OCI-M2 (cell line): ENCODE measurements around the gene TENT4A.

ENCODE experiments used
- DNase-seq: peaks from one replicate; lab custom pipeline; 2025; ENCODE audit not compliant: unreplicated experiment; lab: John Stamatoyannopoulos, UW

The TENT4A gene

DNA sequence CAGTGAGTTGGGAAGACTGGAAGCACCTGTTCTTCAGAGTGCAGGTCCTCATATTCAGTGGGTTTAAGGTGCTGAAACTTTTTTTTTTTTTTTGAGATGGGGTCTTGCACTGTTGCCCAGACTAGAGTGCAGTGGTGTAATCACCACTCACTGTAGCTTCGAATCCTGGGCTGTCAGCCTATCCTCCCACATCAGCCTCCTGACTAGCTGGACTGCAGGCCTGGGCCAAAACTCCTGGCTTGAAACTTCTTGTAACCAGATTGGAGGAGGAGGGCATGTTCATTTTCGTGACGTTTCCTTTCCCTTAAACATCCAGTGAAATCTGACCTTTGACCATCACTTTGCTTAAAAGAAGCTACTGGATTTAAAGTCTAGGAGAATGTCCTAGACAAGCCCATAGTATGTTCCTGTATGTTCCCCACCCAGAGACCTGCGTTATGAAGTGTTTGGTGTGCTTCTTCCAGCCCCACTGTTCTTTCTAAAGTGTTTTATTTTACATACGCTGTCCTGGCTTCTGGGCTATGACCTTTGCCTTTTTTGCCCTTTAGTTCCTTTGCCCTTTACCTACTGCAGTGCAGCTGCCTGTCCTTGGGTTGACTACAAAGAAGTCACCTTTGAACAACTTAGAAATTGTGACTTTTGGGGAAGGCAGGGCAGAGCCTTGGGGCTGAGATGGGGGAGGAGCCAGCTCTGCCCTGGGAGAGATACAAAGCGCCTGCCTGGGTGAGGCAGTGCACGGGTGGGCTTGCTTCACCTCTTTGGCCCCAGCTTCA lies 18.4 kb downstream of the TENT4A start:
- no peak for DNase-seq

GRCh38 chr5:6732634-6733410 lies 19.6 kb downstream of the TENT4A start:
- no peak for DNase-seq

DNA sequence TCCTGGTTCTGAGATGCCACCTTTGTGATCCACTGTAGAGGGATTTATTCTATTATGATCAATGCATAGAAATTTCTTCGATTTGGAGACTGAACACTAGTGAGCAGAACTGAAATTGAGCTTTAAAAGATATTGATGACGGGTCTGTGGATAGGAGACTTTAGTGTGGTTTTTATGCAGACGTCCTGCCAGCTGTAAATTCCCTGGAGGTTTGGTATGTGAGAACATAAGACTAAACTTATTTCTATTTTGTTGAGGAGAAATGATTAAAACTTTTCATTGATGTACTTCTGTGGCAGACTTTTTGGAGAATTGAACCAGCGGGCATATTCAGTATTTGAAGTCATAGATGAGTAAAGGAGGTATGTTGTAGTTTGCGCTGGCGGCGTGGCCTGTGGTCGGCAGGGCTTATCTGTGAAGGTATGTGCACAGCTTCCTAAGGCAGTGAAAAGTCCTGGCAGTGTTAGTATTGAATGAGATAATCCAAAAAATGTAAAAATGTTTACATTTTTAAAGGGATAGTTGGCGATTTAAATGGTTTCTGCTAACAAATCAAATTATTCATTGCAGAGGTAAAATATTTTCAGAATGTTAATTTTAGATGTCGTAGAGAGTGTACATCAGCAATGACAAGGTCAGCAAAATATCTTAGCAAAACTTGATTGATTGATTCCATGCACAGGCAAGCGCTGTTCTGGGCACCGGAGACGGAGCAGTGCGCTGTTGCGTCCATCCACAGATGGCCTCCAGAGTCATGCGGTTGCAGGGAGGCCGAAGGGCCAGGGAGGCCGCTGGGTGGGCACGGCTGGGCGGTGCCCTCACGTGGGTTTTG lies 20.4 kb downstream of the TENT4A start:
- no peak for DNase-seq

GRCh38 chr5:6734243-6734700 lies 21.0 kb downstream of the TENT4A start:
- no peak for DNase-seq

- no peak for DNase-seq
Observed at GRCh38 chr5:6734781-6735180, 21.5 kb downstream of the TENT4A start.

DNA sequence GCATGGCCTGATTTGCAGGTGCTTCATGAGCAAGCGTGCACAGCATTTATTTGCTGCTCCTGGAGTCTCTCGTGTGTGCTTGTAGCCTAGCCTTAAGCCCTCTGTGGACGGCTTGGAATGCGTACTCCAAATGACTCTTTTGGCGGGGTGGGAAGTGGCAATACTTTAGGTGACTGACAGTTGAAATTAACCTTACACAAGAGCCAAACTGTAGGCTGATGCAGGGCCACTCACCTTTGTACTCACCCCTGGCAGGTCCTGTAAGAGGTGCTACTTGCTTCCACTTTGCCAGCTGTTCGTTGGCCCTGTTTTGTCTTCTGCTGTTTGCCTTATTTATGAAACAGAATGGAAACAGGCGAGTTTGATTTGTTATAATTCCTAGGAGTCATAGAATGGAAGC lies 22.9 kb downstream of the TENT4A start:
- no peak for DNase-seq

DNA sequence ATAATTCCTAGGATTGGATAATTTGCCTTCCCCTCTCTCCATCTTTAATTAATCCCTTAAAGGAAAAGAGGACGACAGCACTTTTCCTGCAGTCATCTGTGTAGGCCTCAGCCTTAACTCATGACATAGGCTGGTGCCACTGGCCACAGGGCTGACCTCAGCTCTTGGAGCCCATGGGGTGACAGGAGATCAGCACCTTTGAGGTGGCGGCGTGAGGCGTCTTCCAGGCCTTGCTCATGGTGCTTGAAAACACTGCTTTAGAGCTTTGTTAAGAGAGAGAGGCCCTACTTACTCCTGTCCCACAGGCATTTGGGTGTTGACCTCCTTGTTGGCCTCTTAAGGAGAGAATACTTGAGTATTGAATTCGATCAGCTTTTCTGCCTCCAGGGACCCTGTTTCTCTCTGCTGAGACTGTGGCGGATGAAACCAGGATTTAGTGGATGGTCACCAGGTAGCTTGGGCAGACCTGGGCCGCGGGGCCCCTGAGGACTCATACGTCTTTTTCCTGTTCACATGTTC lies 23.4 kb downstream of the TENT4A start:
- DNase-seq: no peak

DNA sequence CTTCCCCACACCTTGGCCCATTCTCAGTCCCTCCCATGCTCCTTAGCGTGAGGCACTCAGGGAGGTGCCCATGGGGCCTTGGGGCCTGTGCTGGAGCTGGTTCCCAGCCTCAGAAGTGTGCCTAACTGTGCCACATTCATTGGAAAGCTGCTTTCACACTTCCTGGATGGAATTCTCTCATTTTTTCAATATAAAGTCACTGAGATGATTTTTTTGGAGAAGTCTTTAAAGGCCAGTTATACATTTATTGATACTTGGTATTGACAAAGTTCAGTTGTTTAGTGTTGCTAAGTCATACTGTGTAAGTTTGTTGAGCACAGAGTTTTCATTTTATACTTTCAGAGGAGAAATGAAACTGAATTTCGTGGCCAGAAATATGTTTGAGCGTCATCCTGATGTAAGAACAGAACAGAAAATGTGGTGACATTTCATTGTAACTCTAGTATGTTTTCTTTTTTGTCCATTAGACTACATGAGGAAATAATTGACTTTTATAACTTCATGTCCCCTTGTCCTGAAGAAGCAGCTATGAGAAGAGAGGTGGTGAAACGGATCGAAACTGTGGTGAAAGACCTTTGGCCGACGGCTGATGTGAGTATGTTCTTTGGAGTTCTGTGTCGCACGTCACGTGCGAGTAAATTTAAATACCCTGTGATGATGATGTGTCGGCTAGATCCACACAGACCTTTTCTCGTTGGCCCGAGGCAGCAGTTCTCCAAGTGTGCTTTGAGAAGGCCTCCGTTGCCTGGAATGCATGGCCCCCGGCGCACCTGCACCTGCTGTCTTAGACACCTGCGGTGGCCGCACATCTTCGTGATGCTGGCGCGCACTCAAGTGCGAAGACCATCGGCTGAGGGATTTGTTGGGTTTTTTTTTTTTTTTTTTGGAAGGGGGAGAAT lies 24.1 kb downstream of the TENT4A start:
- DNase-seq: no peak

GRCh38 chr5:6739603-6740002 lies 26.4 kb downstream of the TENT4A start:
- no peak for DNase-seq

GRCh38 chr5:6740586-6741150 lies 27.4 kb downstream of the TENT4A start:
- no peak for DNase-seq

GRCh38 chr5:6742081-6742758 lies 29.0 kb downstream of the TENT4A start:
- no peak for DNase-seq

DNA sequence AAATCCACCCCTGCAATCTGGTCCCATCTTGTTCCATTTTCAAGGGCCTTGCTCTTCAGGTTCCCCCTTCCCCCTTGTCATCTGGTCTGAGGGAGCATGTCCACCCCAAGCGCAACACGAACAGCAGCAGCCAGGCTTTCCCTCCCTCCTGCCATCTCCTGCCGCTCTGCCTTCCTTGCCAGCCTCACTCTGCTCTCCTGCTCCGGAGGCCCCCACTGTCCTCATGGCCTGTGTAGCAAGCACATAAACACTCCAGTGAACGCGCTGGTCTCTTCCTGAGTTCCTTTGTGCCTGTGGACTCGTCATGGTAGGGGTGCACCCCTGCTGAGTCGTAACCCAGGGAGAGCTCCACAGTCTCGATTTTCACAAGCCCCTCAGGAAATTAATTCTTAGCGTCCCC lies 29.9 kb downstream of the TENT4A start:
- no peak for DNase-seq

GRCh38 chr5:6744841-6745705 lies 31.8 kb downstream of the TENT4A start:
- DNase-seq: no peak

GRCh38 chr5:6745706-6746222 lies 32.5 kb downstream of the TENT4A start:
- no peak for DNase-seq

DNA sequence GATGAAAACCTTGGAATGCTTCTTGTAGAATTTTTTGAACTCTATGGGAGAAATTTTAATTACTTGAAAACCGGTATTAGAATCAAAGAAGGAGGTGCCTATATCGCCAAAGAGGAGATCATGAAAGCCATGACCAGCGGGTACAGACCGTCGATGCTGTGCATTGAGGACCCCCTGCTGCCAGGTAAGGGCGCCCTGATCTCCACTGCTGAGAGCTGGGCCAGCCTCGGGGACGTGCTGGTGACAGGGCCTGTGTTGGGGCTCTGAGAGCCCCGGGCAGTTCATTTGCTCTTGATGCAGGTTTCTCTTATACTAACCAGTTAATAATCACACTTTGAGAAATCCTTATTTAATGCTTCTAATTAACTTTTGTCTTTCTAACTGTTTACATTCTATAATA lies 33.0 kb downstream of the TENT4A start:
- DNase-seq: no peak

DNA sequence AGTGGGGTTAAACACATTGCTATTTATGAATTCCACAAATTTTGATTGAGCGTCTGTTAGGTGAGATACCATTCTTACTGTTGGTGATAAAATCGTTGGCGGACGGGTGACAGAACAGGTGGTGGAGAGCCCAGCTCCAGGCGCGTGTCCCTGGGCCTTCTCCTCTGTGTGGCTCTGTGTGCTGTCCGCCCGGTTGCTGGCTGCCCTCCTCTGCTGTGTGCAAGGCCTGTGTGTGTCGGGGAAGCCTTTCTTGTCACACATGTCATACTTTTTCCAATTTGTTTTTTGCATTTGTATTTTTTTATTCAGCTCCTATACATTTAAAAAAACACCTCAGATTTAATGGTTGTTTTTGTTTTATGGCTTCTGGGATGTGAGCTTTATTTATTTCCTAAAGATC lies 33.9 kb downstream of the TENT4A start:
- no peak for DNase-seq

- DNase-seq: no peak
Observed at GRCh38 chr5:6748142-6748541, 34.9 kb downstream of the TENT4A start.

GRCh38 chr5:6749026-6749716 lies 35.9 kb downstream of the TENT4A start:
- no peak for DNase-seq
